ENCODE results near the gene SOWAHA.

GRCh38 chr5:132856011-132856410 lies 42.9 kb downstream of the SOWAHA start:
- TF ChIP-seq POLR2A (IDR thresholded peaks at IDR 0.05) (no peak), CTCF (IDR thresholded peaks at IDR 0.05) (no peak)
